Measurements from ENCODE around the gene CHSY1.
"Not testable (repeated sequence)": the region's sequence is repeated elsewhere in the genome, so short reads cannot be mapped to it uniquely, and the experiment has no call there.

CHSY1 gene, protein sequence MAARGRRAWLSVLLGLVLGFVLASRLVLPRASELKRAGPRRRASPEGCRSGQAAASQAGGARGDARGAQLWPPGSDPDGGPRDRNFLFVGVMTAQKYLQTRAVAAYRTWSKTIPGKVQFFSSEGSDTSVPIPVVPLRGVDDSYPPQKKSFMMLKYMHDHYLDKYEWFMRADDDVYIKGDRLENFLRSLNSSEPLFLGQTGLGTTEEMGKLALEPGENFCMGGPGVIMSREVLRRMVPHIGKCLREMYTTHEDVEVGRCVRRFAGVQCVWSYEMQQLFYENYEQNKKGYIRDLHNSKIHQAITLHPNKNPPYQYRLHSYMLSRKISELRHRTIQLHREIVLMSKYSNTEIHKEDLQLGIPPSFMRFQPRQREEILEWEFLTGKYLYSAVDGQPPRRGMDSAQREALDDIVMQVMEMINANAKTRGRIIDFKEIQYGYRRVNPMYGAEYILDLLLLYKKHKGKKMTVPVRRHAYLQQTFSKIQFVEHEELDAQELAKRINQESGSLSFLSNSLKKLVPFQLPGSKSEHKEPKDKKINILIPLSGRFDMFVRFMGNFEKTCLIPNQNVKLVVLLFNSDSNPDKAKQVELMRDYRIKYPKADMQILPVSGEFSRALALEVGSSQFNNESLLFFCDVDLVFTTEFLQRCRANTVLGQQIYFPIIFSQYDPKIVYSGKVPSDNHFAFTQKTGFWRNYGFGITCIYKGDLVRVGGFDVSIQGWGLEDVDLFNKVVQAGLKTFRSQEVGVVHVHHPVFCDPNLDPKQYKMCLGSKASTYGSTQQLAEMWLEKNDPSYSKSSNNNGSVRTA

DNA sequence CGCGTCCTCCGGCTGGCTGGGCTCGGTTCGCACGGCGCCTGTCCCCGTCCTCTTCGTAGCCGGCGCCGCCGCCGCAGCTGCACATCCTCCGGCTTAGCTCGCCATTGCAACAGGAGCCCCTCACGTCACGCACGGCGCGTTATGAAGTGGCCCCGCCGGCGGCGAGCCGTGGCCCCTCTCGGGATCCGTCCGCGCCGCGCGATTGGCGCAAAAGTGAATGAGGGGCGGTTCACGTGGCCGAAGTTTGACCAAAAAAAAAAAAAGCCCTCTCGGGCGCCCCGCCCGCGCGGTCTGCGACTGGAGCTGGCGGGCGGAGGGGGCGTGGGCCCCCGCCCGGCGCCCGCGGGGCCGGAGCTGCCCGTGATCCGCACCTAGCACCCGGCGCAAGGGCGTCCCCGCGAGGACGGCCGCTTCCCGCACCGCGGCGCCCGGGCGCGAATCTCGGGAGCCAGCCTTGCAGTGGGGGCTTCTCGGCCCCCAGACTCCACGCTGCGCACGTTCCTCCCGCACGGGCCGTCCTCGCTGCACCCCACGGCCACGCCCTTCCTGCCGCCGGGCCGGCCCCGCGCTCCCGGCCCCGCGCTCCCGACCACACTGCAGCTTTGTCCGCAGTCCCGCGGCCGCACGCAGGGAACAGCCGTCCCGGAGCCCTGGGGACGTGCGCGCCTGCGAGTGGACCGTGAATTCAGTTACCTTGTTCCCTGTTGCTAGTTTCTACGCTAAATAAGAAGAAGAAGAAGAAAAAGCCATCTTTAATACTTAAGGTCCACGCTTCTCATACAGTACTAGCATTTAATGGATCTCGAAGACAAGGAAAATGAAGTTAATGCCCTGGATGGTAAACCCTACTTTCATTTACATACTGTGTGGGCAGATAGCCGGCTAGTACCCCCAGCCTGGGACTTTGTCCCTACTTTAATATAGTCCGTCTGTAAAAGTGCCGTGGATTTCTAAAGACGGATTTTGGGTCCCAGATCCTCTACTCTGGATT lies at the start of gene CHSY1:
CHSY1 (minus strand) TSS at position 219 of the 991 bp plus-strand sequence. CDS start 592 bp downstream, outside the sequence.
- DNase-seq = peak; percentile 63 to 81 (median 73)

DNA sequence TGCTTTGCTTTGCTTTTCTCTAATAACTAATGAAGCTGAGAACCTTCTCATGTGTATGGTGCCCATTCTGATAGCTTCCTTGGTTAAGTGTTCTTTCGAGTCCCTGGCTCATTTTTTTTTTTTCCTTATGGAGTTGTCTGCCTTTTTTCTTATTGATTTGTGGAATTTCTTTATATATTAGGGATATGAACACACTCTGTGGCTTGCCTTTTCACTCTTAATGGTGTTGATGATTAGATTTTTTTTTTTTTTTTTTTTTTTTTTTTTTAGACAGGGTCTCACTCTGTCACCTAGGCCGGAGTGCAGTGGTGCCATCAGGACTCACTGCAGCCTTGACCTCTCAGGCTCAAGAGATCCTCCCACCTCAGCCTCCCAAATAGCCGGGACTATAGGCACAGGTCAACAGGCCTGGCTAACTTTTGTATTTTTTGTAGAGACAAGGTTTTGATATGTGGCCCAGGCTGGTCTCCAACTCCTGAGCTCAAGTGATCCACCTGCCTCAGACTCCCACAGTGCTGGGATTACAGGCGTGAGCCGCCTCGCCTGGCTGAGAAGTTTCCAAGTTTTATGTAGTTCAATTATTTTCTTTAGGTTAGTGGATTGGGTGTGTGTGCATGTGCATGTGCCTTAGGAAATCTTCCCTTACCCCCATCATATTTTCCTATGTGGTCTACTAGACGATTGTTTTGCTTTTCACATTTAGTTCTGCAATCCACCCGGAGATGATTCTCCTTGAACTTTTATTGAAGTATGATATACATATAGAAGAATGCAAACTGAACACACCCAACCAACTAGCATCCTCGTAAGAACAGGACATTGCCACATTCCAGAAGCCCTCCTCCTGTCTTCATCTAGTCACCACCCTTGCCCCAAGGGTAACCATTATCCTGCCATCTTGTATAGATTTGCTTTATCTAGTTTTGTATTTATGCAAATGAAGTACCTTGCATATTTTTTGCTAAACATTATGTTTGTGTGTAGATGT lies 44.9 kb upstream of the CHSY1 start:
- no peak for DNase-seq

DNA sequence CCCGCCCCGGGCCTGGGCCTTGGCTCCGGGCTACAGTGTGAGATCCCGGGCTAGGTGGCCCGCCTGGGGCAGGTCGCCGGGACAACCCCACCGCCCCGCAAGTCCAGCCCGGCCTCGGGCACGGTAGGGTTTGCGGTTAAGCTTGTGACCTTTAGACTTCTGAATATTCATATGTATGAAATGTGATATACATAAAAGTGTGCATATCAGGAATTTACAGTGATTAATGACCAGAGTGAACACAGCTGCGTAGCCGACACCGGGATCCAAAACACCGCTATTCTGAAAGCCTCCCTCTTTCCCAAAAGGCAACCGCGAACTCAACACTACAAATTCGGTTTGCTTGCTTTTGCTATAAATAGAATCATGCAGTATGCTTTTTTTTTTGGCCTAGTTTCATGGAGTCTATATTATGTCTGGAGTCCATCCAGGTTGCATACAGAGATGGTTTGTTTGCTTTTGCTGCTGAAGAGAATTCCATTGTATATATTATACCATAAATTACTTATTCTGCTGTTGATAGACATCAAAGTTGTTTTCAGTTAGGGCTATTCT lies 43.8 kb upstream of the CHSY1 start:
- no peak for DNase-seq

DNA sequence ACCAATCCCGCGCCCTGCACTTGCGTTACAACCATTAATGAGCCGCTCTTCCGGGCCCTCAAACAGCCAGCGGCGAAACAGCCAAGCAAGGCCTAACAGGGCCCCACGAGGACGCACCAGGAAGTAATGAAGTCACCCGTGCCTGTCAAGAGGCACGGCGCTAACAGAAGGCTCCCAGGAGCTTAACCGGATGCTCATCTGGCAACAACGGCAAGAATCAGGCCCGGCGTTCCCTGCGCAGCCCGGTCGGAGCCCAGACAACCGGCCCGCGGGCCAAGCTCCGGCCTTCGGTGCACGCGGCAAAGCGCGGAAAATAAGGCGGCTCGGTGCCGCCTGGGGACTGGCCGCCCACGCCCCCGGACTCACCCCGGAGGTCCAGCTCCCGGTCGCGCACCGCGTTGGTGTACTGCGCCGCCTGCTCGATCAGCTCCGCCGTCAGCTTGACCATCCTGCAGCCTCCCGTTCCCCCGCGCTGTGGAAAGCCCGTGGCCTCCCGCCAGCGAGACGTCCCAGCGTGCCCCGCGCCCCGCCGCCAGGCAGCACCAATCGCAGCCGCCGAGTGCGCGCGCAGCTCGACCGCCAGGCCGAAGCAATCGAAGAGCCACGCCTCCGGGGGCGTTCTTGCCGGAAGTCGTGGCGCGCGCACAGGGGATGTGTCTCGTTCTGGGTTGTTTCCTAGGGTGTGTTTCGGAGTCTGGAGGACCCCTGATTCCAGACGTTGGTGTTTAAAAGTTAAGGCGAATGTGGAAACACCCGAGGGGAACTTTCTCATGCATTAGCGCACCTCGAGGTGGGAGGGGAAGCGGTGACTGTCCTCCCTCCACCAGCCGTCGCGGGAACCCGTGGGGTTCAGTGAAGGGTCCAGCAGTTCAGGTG lies 43.1 kb upstream of the CHSY1 start, which contains the start of gene SNRPA1:
SNRPA1 (minus strand) TSS at position 518 of the 876 bp plus-strand sequence; CDS start at position 448, 70 bp downstream.
- DNase-seq = peak; percentile 90 to 97 (median 96)

DNA sequence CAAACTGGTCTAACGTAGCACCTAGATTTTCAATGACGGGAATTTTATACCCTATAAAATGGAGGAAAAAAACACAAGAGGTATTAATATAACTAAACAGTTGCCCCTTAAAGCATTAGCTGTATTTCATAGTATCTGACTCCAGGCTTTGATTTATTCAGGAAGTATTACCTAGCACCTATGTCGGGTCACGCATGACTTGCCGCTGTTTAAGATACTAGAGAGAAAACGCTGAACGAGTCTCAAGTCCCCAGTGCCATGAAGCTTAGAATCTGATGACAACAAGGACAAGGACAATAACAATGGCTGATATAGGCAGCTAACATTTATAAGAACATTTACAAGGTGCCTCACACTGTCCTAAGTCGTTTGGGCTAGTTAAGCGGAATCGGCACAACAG lies 41.3 kb upstream of the CHSY1 start:
- DNase-seq = no peak

DNA sequence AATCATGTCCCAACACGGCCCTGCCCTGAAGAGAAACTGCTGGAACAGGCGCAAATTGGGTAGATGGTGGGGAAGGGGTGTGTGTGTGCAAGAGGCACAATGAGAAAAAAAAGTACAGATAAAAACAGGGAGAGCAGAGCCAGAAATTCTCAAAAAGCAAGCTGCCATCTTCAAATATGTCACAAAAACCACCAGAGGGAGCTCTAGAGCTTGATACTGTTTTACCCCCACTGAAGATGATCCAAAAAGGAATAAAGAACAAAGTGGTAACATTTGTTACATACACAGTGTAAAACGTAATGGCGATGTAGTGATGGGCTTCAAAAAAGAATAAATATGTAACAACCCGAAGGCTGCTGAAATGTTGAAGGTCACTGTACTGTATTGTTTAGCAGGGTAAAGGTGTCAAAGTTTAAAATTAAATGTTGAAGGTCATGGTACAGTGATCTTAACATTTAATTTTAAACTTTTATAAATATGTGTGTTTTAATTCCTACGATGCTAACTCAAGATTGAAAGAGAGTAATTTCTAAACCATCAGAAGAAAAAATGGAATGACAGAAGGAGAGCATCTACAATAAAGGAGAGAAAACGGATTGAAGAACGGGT lies 37.2 kb upstream of the CHSY1 start:
- peak in 4 of 6 experiments; percentile 2 to 71 (median 49) for DNase-seq

DNA sequence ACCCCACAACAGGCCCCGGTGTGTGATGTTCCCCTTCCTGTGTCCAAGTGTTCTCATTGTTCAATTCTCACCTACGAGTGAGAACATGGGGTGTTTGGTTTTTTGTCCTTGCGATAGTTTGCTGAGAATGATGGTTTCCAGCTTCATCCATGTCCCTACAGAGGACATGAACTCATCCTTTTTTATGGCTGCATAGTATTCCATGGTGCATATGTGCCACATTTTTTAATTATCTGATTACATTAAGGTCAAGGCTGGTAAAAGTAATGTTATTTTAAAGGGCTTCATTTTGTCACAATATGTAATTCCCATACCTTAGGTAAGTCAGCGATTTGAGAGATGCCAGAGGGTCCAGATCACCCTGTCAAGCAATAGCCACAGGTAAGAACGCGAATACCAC lies 35.5 kb upstream of the CHSY1 start:
- DNase-seq = not testable (repeated sequence)

DNA sequence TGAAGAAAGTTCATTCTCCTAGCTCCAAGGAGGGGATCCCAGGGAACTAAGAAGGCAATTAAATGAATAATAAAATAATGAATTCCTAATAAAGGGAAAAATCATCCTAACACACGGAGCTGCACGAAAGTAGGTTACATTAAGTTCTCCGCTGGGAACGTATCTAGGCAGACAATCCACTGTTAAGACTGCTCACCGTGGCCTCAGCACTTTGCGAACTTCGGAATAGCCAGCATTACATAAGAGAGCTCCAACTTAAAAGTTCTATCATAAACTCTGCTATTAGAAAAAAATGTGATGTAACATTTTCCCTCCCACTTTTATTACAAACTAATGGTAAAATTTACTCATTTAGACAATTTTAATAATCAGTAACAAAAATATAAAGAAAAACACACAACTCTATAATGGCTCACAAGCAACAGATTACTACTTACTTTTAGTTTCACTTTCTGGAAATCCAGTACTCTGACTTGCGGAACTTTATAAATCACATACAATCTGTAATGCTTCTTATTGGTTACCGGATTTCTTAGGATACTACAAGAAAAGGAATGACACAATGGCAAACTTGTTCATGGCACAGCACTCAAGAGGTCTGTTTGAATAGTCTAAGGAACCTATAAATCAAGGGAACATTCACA lies 34.7 kb upstream of the CHSY1 start:
- DNase-seq = no peak

DNA sequence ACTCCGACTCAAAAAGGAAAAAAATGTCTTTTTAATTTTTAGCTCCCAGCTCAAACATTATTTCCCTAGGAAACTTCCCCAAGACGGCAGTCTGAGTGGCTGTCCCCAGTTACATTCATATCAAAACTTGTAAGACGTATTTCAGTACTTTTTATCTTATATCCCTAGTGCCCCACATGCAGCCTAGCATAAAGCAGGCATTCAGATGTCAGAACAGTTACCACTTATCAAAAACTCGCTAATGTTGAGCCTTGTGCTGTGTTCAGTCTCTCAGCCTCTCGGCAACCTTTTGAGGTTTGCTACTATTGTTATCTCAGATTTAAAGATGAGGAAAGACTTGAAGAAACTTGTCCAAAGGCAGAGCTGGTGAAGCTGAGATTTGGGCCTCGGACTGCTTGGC lies 32.1 kb upstream of the CHSY1 start:
- DNase-seq = no peak

DNA sequence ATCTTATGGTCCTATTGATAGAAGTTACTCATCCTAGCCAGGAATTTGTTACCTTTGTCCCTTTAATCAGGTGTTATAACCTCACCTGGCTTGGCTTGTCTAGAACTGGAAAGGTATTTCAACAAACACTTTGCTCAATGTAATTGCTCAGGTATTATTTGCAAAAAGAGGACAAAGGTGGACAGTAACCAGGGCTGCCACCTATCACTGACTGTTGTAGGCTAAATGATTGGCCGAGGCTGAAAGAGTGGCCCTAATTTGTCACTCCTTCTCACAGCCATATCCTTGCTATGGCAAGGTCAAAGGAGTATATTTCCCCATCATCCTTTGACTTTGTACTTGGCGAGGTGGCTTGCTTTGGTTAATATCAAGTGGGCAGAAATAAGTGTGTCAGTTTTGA lies 28.2 kb upstream of the CHSY1 start:
- no peak for DNase-seq

DNA sequence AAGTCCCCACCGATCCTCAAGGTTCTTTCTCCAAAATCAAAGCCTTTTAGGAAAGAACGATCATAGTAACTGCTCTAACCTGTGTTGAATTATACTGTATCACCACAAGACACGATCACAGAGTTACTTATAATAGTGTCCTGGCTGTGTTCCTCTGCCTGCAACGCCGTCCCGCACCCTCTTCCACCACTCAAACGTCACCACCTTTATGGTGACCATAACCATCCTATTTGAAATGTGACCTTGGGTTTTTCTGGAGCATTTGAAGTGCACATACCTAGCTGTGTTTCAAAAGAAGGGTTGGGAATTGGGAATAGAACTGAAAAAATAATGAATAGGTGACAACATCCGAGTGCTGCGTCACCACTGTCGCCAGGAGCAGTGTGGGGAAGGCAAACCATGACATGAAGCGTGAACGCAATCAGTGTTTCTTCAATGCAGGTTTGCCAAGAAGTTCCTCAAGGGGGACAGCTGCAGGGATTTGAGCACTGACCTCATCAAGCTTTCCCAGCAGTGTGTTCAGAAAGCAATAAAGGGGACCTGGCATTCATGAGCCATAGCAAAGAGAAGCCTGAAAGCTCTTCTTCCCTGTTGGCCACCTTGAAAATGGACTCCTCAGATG lies 26.2 kb upstream of the CHSY1 start:
- DNase-seq = no peak

DNA sequence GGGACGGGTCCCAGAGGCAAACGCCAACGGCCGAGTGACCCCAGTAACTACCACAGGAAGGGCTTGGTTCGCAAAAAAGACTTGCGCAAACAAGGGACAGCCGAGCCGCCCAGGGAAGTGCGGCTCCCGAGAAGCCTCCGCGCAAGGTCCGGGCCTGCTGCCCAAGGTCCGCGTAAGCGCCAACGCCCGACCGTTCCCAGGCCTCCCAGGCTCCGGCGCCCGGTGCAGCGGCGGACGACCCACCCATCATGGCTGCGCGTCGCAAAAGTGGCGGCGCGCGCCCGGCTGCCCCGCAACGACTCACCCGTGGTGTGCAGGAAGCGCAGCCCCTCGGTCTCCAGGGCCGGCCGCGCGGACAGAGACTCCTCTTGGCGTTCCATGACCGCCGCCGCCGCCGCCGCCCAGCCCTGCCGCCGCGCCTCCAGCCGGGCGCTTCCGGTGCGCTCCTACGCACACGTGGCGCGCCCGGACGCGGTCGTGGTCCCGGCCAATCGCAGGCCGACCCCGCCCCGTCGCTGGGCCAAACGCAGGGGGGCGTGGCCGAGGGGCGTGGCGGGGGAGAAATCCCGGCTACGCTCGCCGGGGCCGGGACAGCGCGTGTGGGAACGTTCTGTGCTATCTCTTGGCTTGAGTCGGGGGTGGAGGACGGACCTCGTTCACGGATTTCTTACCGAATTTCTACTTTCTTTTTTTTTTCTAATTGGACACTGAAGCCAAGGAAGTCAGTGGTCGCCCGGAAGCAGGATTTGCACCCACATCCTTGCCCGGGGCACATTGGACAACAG lies 25.4 kb upstream of the CHSY1 start, which contains the start of gene SELENOS:
SELENOS (minus strand) TSS at position 448 of the 785 bp plus-strand sequence; CDS start at position 380, 68 bp downstream.
- peak; percentile 55 to 83 (median 80) for DNase-seq

DNA sequence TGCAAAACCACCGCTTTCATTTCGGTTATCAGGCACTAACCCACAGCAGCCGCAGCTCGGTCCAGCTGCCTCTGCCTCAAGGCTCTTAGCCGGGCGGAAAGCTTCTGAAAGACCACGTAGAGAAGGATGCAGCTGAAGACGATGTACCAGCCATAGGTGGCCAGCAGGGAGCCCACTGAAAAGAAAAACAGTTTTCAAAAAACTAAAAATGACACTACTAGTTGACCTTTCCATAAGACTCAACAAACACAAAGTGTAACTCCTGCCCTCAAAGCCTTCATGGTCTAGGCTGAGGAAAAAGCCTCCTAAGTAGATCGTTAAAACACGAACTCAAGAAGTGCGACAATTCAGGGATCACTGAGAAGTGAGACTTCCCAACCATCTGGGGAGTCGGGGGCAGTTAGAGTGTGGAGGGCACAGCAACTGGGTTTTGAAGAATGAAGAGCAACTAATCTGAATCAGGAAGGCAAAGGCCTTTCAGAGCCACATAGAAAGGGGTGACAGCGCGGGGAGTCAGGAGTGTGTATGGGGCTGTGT lies 24.7 kb upstream of the CHSY1 start:
- no peak for DNase-seq

DNA sequence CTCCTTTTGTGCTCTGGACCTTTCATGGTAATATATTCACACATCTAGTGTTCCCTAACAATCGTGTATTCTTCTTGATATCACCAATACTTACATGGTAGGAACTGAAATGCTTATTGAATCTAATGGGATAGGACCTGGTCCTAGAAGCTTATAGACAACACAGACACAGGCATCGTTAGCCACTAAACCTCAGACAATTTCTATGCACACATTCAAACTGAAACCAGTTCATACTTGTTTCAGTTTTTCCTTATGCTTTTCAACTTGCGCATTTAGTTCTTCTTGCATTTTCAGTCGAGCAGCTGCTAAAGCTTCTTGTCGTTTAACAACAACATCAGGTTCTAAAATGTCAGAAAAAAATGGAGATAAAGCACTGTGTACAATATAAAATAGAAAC lies 23.2 kb upstream of the CHSY1 start:
- DNase-seq = no peak

DNA sequence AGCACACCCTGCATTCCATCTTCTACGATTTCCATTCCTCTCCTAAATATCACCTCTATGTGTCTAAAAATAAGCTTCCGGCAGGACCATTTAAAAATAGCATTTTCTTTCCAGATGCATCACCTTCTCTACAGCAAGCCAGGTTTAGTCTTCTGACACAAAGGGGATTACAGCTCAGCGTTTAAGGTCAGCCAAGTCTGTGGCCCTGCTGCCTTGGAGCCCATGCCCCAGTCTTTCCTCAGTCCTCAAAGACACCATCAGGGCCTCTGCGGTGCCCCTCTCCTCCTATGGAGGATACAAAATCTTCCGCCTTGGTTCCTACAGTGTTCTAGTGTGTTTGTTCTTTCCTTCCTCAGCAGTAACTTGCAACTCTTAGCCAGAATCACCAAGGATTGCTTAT lies 21.7 kb upstream of the CHSY1 start:
- DNase-seq = no peak

DNA sequence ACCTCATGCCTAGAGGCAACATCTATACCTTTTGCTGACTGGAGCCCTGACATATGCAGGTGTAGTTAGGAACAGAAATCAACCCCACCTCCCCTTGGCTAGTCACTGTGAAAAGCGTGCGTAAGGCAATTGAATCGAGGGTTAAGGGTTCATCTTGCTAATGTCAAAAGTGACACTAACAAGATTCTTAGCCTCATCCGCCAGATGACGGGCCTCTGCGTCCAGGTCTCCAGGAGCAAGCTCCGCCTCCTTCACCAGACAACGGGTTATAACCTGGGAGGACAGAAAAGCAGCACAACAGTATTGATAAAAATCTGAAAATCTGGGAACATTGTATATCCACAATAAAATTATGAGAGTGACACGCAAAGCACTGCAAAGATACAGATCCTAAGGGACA lies 20.7 kb upstream of the CHSY1 start:
- DNase-seq = no peak

Data from stimulated activated naive CD4-positive, alpha-beta T cell (primary cell).